ENCODE data around the gene NCF2.

DNA sequence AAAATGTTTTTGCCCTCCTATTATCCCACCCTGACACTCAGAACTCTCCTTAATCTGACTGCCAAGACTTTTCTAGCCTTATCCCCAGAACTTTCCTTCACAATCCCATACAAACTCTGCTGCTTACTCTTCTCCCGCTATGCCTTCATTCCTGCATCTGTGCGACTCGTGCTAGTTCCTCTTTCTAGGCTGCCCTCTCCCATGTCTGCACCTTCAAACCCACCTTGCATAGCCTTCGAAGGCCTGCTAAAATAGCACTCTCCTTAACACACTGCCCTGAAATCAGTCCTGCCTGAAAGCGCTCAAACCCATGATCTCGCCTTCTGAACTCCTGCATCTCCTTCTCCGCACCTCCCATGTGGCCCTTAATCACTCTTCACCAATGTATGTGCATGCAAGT lies 2.5 kb upstream of the NCF2 start:
- TF ChIP-seq CTCF (IDR thresholded peaks at IDR 0.05), result no peak
- TF ChIP-seq POLR2AphosphoS5 (IDR thresholded peaks at IDR 0.05), result no peak
- TF ChIP-seq POLR2A (IDR thresholded peaks at IDR 0.05), result no peak
